HepG2 (cell line): ENCODE results near the gene NOC2L. TPM values are rescaled to one million over a fixed set of nuclear protein-coding genes. Genes with fewer than 3 reads are reported as not detected.

Experiments used
- ATAC-seq: fragments of 200-7000 bp; cut with Tn5 transposase; 3 replicates; pipeline ENCODE4 v1.9.1; 2020; ENCODE audit warnings: mild to moderate bottlenecking, moderate library complexity
- BruUV-seq: library from RNA; stranded (reverse); fragments of 400-500 nt; replicated peaks from 2 replicates; lab custom pipeline; 2021; lab: Mats Ljungman, UMichigan
- CTCF ChIA-PET: fragments of 300-600 bp; formaldehyde crosslinking; extraction: SDS; loops from one replicate; lab custom pipeline; 2021; ENCODE audit warnings: low total read pairs, inconsistent platforms, low intra/inter-chr PET ratio; lab: Yijun Ruan, JAX
- POLR2A ChIA-PET: fragments of 350-600 bp; sonication (Branson Sonifier 250); formaldehyde crosslinking; loops from one replicate; lab custom pipeline; 2020; ENCODE audit warnings: antibody characterized with exemption, inconsistent platforms; lab: Yijun Ruan, JAX
- DNase-seq: peaks from one replicate; pipeline ENCODE4 v3.0.0-alpha.2; 2015; ENCODE audit warnings: low spot score
- FAIRE-seq: peaks from 3 replicates; lab custom pipeline; 2011; peaks lifted over from hg19 to GRCh38; lab: Jason Lieb, UNC
- H2AFZ ChIP-seq: one replicate; pipeline ENCODE4 v1.6.1; 2011; ENCODE audit warnings: low read length, inconsistent platforms
- H3K27ac ChIP-seq: fragments of 300-600 bp; 3 replicates; pipeline ENCODE4 v1.8.0; 2011; ENCODE audit warnings: mixed run types, mild to moderate bottlenecking, mixed read lengths, low read length, inconsistent platforms; ENCODE audit not compliant: insufficient read depth; ENCODE audit errors: extremely low read length
- H3K27me3 ChIP-seq, 2 experiments: fragments of 200-600 bp in 1 of 2; 2 replicates in 1 of 2; 3 replicates in 1 of 2; pipeline versions ENCODE4 v1.6.0 to v1.8.0; 2011; ENCODE audit warnings: low read length in 2 of 2, mild to moderate bottlenecking in 2 of 2, moderate library complexity in 2 of 2, inconsistent platforms in 1 of 2; ENCODE audit not compliant: insufficient read depth in 2 of 2, control insufficient read depth in 1 of 2
- H3K36me3 ChIP-seq, 2 experiments: fragments of 200-600 bp in 1 of 2; replicated peaks in 1 of 2; 2 replicates in 1 of 2; 3 replicates in 1 of 2; pipeline versions ENCODE4 v1.5.1 to v1.8.0; 2011; ENCODE audit warnings: low read length in 2 of 2, inconsistent platforms in 1 of 2; ENCODE audit not compliant: insufficient read depth in 2 of 2, control insufficient read depth in 1 of 2
- H3K4me1 ChIP-seq: 2 replicates; pipeline ENCODE4 v1.5.1; 2012; ENCODE audit warnings: low read length, inconsistent platforms; ENCODE audit not compliant: insufficient read depth
- H3K4me2 ChIP-seq: 2 replicates; pipeline ENCODE4 v1.6.0; 2011; ENCODE audit warnings: low read depth, low read length, inconsistent platforms
- H3K4me3 ChIP-seq, 3 experiments: fragments of 200-600 bp in 1 of 3; sonication (generic), shearing (Covaris generic) in 1 of 3; replicated peaks in 1 of 3; 2 replicates each; pipeline ENCODE4 v1.5.1; 2011 to 2016; ENCODE audit warnings: low read length in 3 of 3, inconsistent platforms in 2 of 3, low read depth in 2 of 3, mild to moderate bottlenecking in 2 of 3, control low read depth in 1 of 3, mixed read lengths in 1 of 3; ENCODE audit not compliant: insufficient read depth in 1 of 3
- H3K79me2 ChIP-seq: one replicate; pipeline ENCODE4 v1.6.1; 2011; ENCODE audit warnings: low read length, inconsistent platforms; ENCODE audit not compliant: insufficient read depth
- H3K9ac ChIP-seq: 2 replicates; pipeline ENCODE4 v1.6.0; 2011; ENCODE audit warnings: mild to moderate bottlenecking, low read depth, low read length, inconsistent platforms; ENCODE audit not compliant: insufficient read depth
- H3K9me3 ChIP-seq: 2 replicates; pipeline ENCODE4 v1.5.1; 2012; ENCODE audit warnings: mild to moderate bottlenecking, low read length
- H4K20me1 ChIP-seq: 2 replicates; pipeline ENCODE4 v1.6.0; 2011; ENCODE audit warnings: inconsistent platforms, mild to moderate bottlenecking, low read length, moderate library complexity; ENCODE audit not compliant: insufficient read depth
- PATZ1 ChIP-seq: sonication (generic); formaldehyde crosslinking; IDR thresholded peaks from 2 replicates; pipeline ENCODE4 v1.4.0; 2020; ENCODE audit warnings: missing genetic modification reagents
- SOX6 ChIP-seq, 2 experiments: fragments of 450-650 bp in 1 of 2; sonication (generic) in 1 of 2; formaldehyde crosslinking in 1 of 2; IDR thresholded peaks; 2 replicates each; pipeline versions ENCODE4 v1.4.0 to v1.6.1; 2017 to 2020; ENCODE audit warnings: antibody characterized with exemption in 1 of 2, mild to moderate bottlenecking in 1 of 2, missing genetic modification reagents in 1 of 2
- WGBS: methylation state at CpG from one replicate; pipeline ENCODE4 v1.1.6; 2017; ENCODE audit warnings: low lambda C conversion rate; 5-methylcytosine and 5-hydroxymethylcytosine counted together
- in situ Hi-C: cut with HindIII; loops from 2 replicates; pipeline ENCODE4 v1.10.0; 2017; ENCODE audit warnings: low pct_unique_long_range_greater_than_20kb; ENCODE audit not compliant: extremely low pct_ligation_motif_present
- intact Hi-C: fragments of 100-400 bp; cut with micrococcal nuclease; formaldehyde crosslinking; loops from one replicate; pipeline ENCODE4 v1.10.0; 2022; ENCODE audit not compliant: unreplicated experiment
- polyA plus RNA-seq, 8 experiments: library from polyadenylated mRNA; depleted of rRNA in 3 of 8; stranded (reverse) in 7 of 8; unstranded in 1 of 8; fragments of >200 nt; fragmentation: Illumina TruSeq in 4 of 8; extraction: Trizol in 4 of 8; gene quantifications; 2 replicates each; pipeline versions ENCODE4 v1.2.1 to v1.2.3, GENCODE V29; 2011 to 2016; ENCODE audit warnings: low read depth in 4 of 8, missing spikeins in 1 of 8, mixed read lengths in 1 of 8; ENCODE audit not compliant: insufficient read depth in 1 of 8
- total RNA-seq, 5 experiments: library from RNA; depleted of rRNA; stranded (reverse); fragments of >200 nt; fragmentation: Illumina TruSeq; extraction: Trizol; gene quantifications; 2 replicates each; pipeline ENCODE4 v1.2.3, GENCODE V29; 2016; ENCODE audit warnings: low read depth in 1 of 5

Gene NOC2L
- total and polyA plus RNA-seq, 2 of the 13 experiments (the other 11 are each of a cell fraction or from before 2014, with no cell fraction given), result 32.0 to 103 TPM

GRCh38 chr1:997993-998744 is 39.1 kb upstream of the NOC2L start (continued):
- TF ChIP-seq PATZ1, result peak; percentile 52

GRCh38 chr1:997713-997992 is 38.6 kb upstream of the NOC2L start:
- Histone ChIP-seq H3K36me3 (no peaks in the 10 kb centered on the region), H3K4me1 (peaks cover 42% of the 10 kb centered on the region), H3K79me2 (peaks cover 9% of the 10 kb centered on the region)
- DNase-seq (no peak), FAIRE-seq (no peak)
- TF ChIP-seq SOX6 (IDR thresholded peaks at IDR 0.05), result no peak
- TF ChIP-seq SOX6 (CRISPR knock-in tag; IDR thresholded peaks at IDR 0.05), result no peak
- TF ChIP-seq, all 625 proteins: peak for 0
- Histone ChIP-seq H3K4me2 (peak overlapping the region; percentile 12; the same call in 1 of the 2 replicates), H2AFZ (no peak overlapping the region), H4K20me1 (peaks cover 4% of the 10 kb centered on the region; the same call in 1 of the 2 replicates), H3K9ac (no peak overlapping the region), H3K4me3 (no peak overlapping the region), H3K9me3 (no peaks in the 10 kb centered on the region), H3K27me3 (no peaks in the 10 kb centered on the region; a peak in 1 of 5 replicates), H3K27ac (no peak overlapping the region)
- WGBS, result no CpG with 5 or more reads among the region's 3 CpGs
- CTCF ChIA-PET, result no interaction called here
- intact Hi-C loops (no loop called here), in situ Hi-C loops (no loop called here)
- no TSS peak for BruUV-seq
- POLR2A ChIA-PET, result interaction anchor here (1.0 to 3.2 kb wide), 4 partner anchors 9 to 66 kb away, joined by 3 to 13 read pairs (median 5); partner anchors contain the start of gene ISG15
- ATAC-seq, result no peak
